ENCODE measurements around the gene SAMD8.
"Not testable (repeated sequence)": the region's sequence is repeated elsewhere in the genome, so short reads cannot be mapped to it uniquely, and the experiment has no call there.

SAMD8 gene

GRCh38 chr10:75140246-75140645, 28.8 kb downstream of the SAMD8 start:
- no peak for DNase-seq (ENCODE audit: low spot score)

GRCh38 chr10:75143353-75143752, 31.9 kb downstream of the SAMD8 start:
- no peak for DNase-seq (ENCODE audit: low spot score)

GRCh38 chr10:75145590-75145989, 34.1 kb downstream of the SAMD8 start:
- no peak for DNase-seq (ENCODE audit: low spot score)

GRCh38 chr10:75146780-75147179, 35.3 kb downstream of the SAMD8 start:
- no peak for DNase-seq (ENCODE audit: low spot score)

GRCh38 chr10:75150656-75151055, 39.2 kb downstream of the SAMD8 start:
- DNase-seq (ENCODE audit: low spot score), result no peak

- DNase-seq (ENCODE audit: low spot score), result no peak
These were observed 48.1 kb downstream of the SAMD8 start for GRCh38 chr10:75159519-75159918.

GRCh38 chr10:75165684-75166622, 54.5 kb downstream of the SAMD8 start:
- peak; percentile 2 for DNase-seq (ENCODE audit: low spot score)

- no peak for DNase-seq (ENCODE audit: low spot score)
These were observed 55.1 kb downstream of the SAMD8 start for GRCh38 chr10:75166623-75166972.

- DNase-seq (ENCODE audit: low spot score), result no peak
These were observed 56.8 kb downstream of the SAMD8 start for GRCh38 chr10:75168275-75168674.

GRCh38 chr10:75170215-75170614, 58.8 kb downstream of the SAMD8 start:
- DNase-seq (ENCODE audit: low spot score), result no peak

- DNase-seq (ENCODE audit: low spot score), result no peak
These were observed 63.6 kb downstream of the SAMD8 start for GRCh38 chr10:75175046-75175445.

- DNase-seq (ENCODE audit: low spot score), result no peak
These were observed 64.6 kb downstream of the SAMD8 start for GRCh38 chr10:75176046-75176445.

GRCh38 chr10:75176736-75177135, 65.3 kb downstream of the SAMD8 start:
- no peak for DNase-seq (ENCODE audit: low spot score)

- DNase-seq (ENCODE audit: low spot score), result no peak
These were observed 68.3 kb downstream of the SAMD8 start for GRCh38 chr10:75179657-75180177.

GRCh38 chr10:75180592-75180991, 69.1 kb downstream of the SAMD8 start:
- no peak for DNase-seq (ENCODE audit: low spot score)

- no peak for DNase-seq (ENCODE audit: low spot score)
These were observed 69.6 kb downstream of the SAMD8 start for GRCh38 chr10:75181073-75181472.

GRCh38 chr10:75186310-75186709, 74.9 kb downstream of the SAMD8 start:
- DNase-seq (ENCODE audit: low spot score), result no peak

- peak; percentile 57 for DNase-seq (ENCODE audit: low spot score)
These were observed 76.5 kb downstream of the SAMD8 start for GRCh38 chr10:75187961-75188426.

- DNase-seq (ENCODE audit: low spot score), result not testable (repeated sequence)
These were observed 77.1 kb downstream of the SAMD8 start for GRCh38 chr10:75188522-75188921.

GRCh38 chr10:75189266-75190096, 78.0 kb downstream of the SAMD8 start:
- DNase-seq (ENCODE audit: low spot score), result no peak

- DNase-seq (ENCODE audit: low spot score), result no peak
These were observed 80.5 kb downstream of the SAMD8 start for GRCh38 chr10:75191821-75192568.

- not testable (repeated sequence) for DNase-seq (ENCODE audit: low spot score)
These were observed 83.2 kb downstream of the SAMD8 start for GRCh38 chr10:75194625-75195024.
